GM19468 (cell line): ENCODE data around the gene MED13.
A peak's percentile ranks its signal among the peaks of the same experiment; 100 is the strongest.
"Not testable (repeated sequence)": the region's sequence is repeated elsewhere in the genome, so short reads cannot be mapped to it uniquely, and the experiment has no call there.

ENCODE experiments used
- ATAC-seq: cut with Tn5 transposase; IDR thresholded peaks from one replicate; pipeline ENCODE4 v1.9.1; 2021; ENCODE audit warnings: mild to moderate bottlenecking, moderate library complexity, moderate number of reproducible peaks; ENCODE audit not compliant: unreplicated experiment; ENCODE audit errors: extremely low read depth

MED13 gene

GRCh38 chr17:61942085-61942484 lies 123.0 kb downstream of the MED13 start:
- no peak for ATAC-seq

- peak; percentile 16 for ATAC-seq
Measured at GRCh38 chr17:61928101-61928436, 137.0 kb downstream of the MED13 start.

- ATAC-seq: peak; percentile 24
Measured at GRCh38 chr17:61927208-61928100, 137.6 kb downstream of the MED13 start, which contains the start of gene INTS2. Gene INTS2, minus strand, starts transcription at chr17:61927982. Its CDS starts 1,338 bp downstream, at chr17:61926644.

GRCh38 chr17:61926826-61927207 lies 138.3 kb downstream of the MED13 start:
- no peak for ATAC-seq

GRCh38 chr17:61915162-61915561 lies 149.9 kb downstream of the MED13 start:
- not testable (repeated sequence) for ATAC-seq

- no peak for ATAC-seq
Measured at GRCh38 chr17:61908292-61909037, 156.6 kb downstream of the MED13 start.

- no peak for ATAC-seq
Measured at GRCh38 chr17:61907361-61907760, 157.7 kb downstream of the MED13 start.

- no peak for ATAC-seq
Measured at GRCh38 chr17:61904094-61904710, 160.9 kb downstream of the MED13 start.

- no peak for ATAC-seq
Measured at GRCh38 chr17:61903251-61903650, 161.8 kb downstream of the MED13 start.

- ATAC-seq: no peak
Measured at GRCh38 chr17:61897548-61898180, 167.4 kb downstream of the MED13 start.

- no peak for ATAC-seq
Measured at GRCh38 chr17:61895391-61895790, 169.7 kb downstream of the MED13 start.

GRCh38 chr17:61894310-61894709 lies 170.8 kb downstream of the MED13 start:
- ATAC-seq: not testable (repeated sequence)
